K562 (cell line): ENCODE results near the gene IL15RA. TPM values are rescaled to one million over a fixed set of nuclear protein-coding genes. Genes with fewer than 3 reads are reported as not detected.

Experiments used
- ATAC-seq: fragments of 200-7000 bp; cut with Tn5 transposase; 3 replicates; pipeline ENCODE4 v1.9.1; 2020; ENCODE audit warnings: moderate library complexity
- BruUV-seq: library from RNA; stranded (reverse); fragments of 400-500 nt; replicated peaks from 2 replicates; lab custom pipeline; 2021; lab: Mats Ljungman, UMichigan
- CTCF ChIA-PET: fragments of 300-600 bp; formaldehyde crosslinking; extraction: SDS; loops from one replicate; lab custom pipeline; 2021; ENCODE audit warnings: low intra/inter-chr PET ratio; lab: Yijun Ruan, JAX
- POLR2A ChIA-PET: fragments of 300-600, 350-650 bp; sonication (Branson Sonifier 250); formaldehyde crosslinking; extraction: SDS; loops from one replicate; lab custom pipeline; 2021; ENCODE audit warnings: antibody characterized with exemption, inconsistent platforms; lab: Yijun Ruan, JAX
- DNase-seq, 4 experiments: peaks; one replicate each; pipeline versions ENCODE4 v3.0.0 to v3.0.0-alpha.2; 2011 to 2018; ENCODE audit warnings: low spot score in 3 of 4, mixed read lengths in 3 of 4; ENCODE audit errors: extremely low read depth in 1 of 4
- FAIRE-seq: peaks from 2 replicates; lab custom pipeline; 2011; peaks lifted over from hg19 to GRCh38; lab: Jason Lieb, UNC
- H2AFZ ChIP-seq: 2 replicates; pipeline ENCODE4 v1.6.0; 2011; ENCODE audit warnings: low read depth, low read length, control low read depth, inconsistent platforms
- H3K27ac ChIP-seq: fragments of 200-600 bp; 3 replicates; pipeline ENCODE4 v1.8.0; 2011; ENCODE audit warnings: low read depth, mild to moderate bottlenecking, control low read depth, inconsistent platforms, low read length, moderate library complexity, mixed read lengths; ENCODE audit errors: extremely low read depth
- H3K27me3 ChIP-seq, 2 experiments: fragments of 300-600 bp in 1 of 2; 2 replicates in 1 of 2; 3 replicates in 1 of 2; pipeline versions ENCODE4 v1.6.0 to v1.8.0; 2011; ENCODE audit warnings: inconsistent platforms in 2 of 2, low read length in 2 of 2, mild to moderate bottlenecking in 1 of 2, mixed read lengths in 1 of 2, moderate library complexity in 1 of 2; ENCODE audit not compliant: control insufficient read depth in 2 of 2, insufficient read depth in 2 of 2
- H3K36me3 ChIP-seq: fragments of 300-600 bp; 3 replicates; pipeline ENCODE4 v1.8.0; 2011; ENCODE audit warnings: mild to moderate bottlenecking, low read length, inconsistent platforms; ENCODE audit not compliant: control insufficient read depth, insufficient read depth
- H3K4me1 ChIP-seq, 2 experiments: fragments of 200-600 bp in 1 of 2; replicated peaks in 1 of 2; 2 replicates in 1 of 2; 3 replicates in 1 of 2; pipeline versions ENCODE4 v1.5.1 to v1.8.0; 2011; ENCODE audit warnings: inconsistent platforms in 2 of 2, low read length in 2 of 2, mild to moderate bottlenecking in 1 of 2, mixed read lengths in 1 of 2, moderate library complexity in 1 of 2; ENCODE audit not compliant: control insufficient read depth in 2 of 2, insufficient read depth in 2 of 2
- H3K4me2 ChIP-seq: 2 replicates; pipeline ENCODE4 v1.6.1; 2011; ENCODE audit warnings: low read length, control low read depth, inconsistent platforms, mixed read lengths; ENCODE audit not compliant: insufficient read depth
- H3K4me3 ChIP-seq: fragments of 200-600 bp; sonication (generic), shearing (Covaris generic); 2 replicates; pipeline ENCODE4 v1.5.1; 2016; ENCODE audit warnings: control low read depth, inconsistent platforms
- H3K79me2 ChIP-seq: fragments of 200-600 bp; 3 replicates; pipeline ENCODE4 v1.8.0; 2011; ENCODE audit warnings: low read length, inconsistent platforms; ENCODE audit not compliant: control insufficient read depth, insufficient read depth
- H3K9ac ChIP-seq, 2 experiments: 2 replicates each; pipeline versions ENCODE4 v1.6.0 to v1.6.1; 2011; ENCODE audit warnings: low read depth in 2 of 2, low read length in 2 of 2, control low read depth in 1 of 2, inconsistent platforms in 1 of 2, mild to moderate bottlenecking in 1 of 2, mixed read lengths in 1 of 2; ENCODE audit not compliant: insufficient read depth in 1 of 2
- H3K9me1 ChIP-seq: one replicate; pipeline ENCODE4 v1.6.0; 2011; ENCODE audit warnings: inconsistent platforms, mild to moderate bottlenecking, low read length, moderate library complexity; ENCODE audit not compliant: control insufficient read depth, insufficient read depth
- H3K9me3 ChIP-seq: replicated peaks from 2 replicates; pipeline ENCODE4 v1.5.1; 2011; ENCODE audit warnings: low read depth, low read length, inconsistent platforms; ENCODE audit not compliant: control insufficient read depth, insufficient read depth
- H4K20me1 ChIP-seq: replicated peaks from 2 replicates; pipeline ENCODE4 v1.6.1; 2011; ENCODE audit warnings: low read length, inconsistent platforms, mixed read lengths; ENCODE audit not compliant: control insufficient read depth, insufficient read depth
- BCOR ChIP-seq: fragments of 450-650 bp; IDR thresholded peaks from 2 replicates; pipeline ENCODE4 v1.6.1; 2016
- CHD2 ChIP-seq: IDR thresholded peaks from 2 replicates; pipeline ENCODE4 v1.6.1; 2011; ENCODE audit warnings: low read depth, low read length
- MYC ChIP-seq, 2 experiments: fragments of 250-450 bp in 1 of 2; sonication (Bioruptor Pico) in 1 of 2; IDR thresholded peaks; 2 replicates each; pipeline versions ENCODE4 v1.5.1 to v1.6.1; 2012 to 2021; ENCODE audit warnings: low read depth in 2 of 2, borderline replicate concordance in 1 of 2, improper control_type of control experiment in 1 of 2, low read length in 1 of 2, mild to moderate bottlenecking in 1 of 2, moderate library complexity in 1 of 2
- WGBS: fragments of 100-300 bp; shearing (Covaris generic); methylation state at CpG from one replicate; pipeline ENCODE4 v1.1.6; 2016; ENCODE audit warnings: low coverage, mixed read lengths; ENCODE audit not compliant: insufficient coverage; ENCODE audit errors: missing lambda C conversion rate; 5-methylcytosine and 5-hydroxymethylcytosine counted together
- in situ Hi-C: fragments of 300-500 bp; cut with MboI; formaldehyde crosslinking; loops from 4 replicates; pipeline ENCODE4 v1.15.0; 2018; ENCODE audit warnings: inconsistent platforms, mixed read lengths
- intact Hi-C: fragments of 100-400 bp; cut with micrococcal nuclease; formaldehyde crosslinking; loops from 2 replicates; pipeline ENCODE4 v1.14.2; 2022
- polyA plus RNA-seq, 8 experiments: library from polyadenylated mRNA; depleted of rRNA in 4 of 8; stranded (reverse) in 5 of 8; unstranded in 3 of 8; fragments of >200 nt; fragmentation: Nextera tagmentation in 2 of 8; fragmentation: Illumina TruSeq in 1 of 8; extraction: Ambion mirVana in 2 of 8; extraction: Trizol in 1 of 8; gene quantifications; 2 replicates each; pipeline versions ENCODE4 v1.2.1 to v1.2.3, GENCODE V29; 2011 to 2014; ENCODE audit warnings: inconsistent platforms in 1 of 8, missing spikeins in 1 of 8
- total RNA-seq, 7 experiments: library from RNA; depleted of rRNA in 6 of 7; stranded (reverse); fragments of >200 nt in 6 of 7; fragmentation: Illumina TruSeq in 2 of 7; extraction: Trizol in 2 of 7; gene quantifications; 2 replicates each; pipeline versions ENCODE4 v1.2.1 to v1.2.3, GENCODE V29; 2011 to 2021; ENCODE audit warnings: low replicate concordance in 1 of 7
- TF ChIP-seq, protein P1 (sequence below): sonication (generic); formaldehyde crosslinking; IDR thresholded peaks from 2 replicates; pipeline ENCODE4 v1.8.1; 2023; ENCODE audit warnings: mild to moderate bottlenecking, missing genetic modification reagents
- TF ChIP-seq, protein P2 (sequence below): IDR thresholded peaks from 2 replicates; pipeline ENCODE4 v1.6.1; 2016; ENCODE audit warnings: missing genetic modification characterization, missing compliant biosample characterization

The IL15RA gene
- total and polyA plus RNA-seq, 9 of the 15 experiments (the other 6 are each of a cell fraction or from before 2014, with no cell fraction given) = 1.2 to 11.7 (median 8.0) TPM

DNA sequence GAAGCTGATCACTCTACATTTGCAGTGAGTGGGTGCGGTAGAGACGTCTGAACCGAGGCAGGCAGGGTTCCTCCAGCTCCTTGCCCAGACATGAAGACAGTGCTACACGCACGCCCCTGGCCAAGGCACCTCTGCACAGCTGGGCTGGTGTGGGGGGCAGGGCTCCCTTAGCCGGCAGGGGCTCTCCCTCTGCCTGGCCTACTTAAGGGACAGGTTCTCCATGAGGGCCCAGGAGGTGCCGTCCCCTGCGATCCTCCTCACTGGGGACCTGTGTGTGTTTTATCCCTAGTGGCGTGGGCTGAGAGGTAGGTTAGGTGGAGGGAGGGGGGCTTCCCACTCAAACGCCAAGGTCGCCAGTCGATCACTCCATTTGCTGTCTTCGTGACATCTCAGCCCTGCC lies 35.3 kb downstream of the IL15RA start:
- TF ChIP-seq BCOR = no peak
- no peak for TF ChIP-seq CHD2
- TF ChIP-seq MYC (IDR thresholded peaks at IDR 0.05; ENCODE audit: low read depth, low read length) = no peak
- no peak for TF ChIP-seq MYC (CRISPR knock-in tag; IDR thresholded peaks at IDR 0.05; ENCODE audit: borderline replicate concordance, low read depth)
- TF ChIP-seq, protein P1, sequence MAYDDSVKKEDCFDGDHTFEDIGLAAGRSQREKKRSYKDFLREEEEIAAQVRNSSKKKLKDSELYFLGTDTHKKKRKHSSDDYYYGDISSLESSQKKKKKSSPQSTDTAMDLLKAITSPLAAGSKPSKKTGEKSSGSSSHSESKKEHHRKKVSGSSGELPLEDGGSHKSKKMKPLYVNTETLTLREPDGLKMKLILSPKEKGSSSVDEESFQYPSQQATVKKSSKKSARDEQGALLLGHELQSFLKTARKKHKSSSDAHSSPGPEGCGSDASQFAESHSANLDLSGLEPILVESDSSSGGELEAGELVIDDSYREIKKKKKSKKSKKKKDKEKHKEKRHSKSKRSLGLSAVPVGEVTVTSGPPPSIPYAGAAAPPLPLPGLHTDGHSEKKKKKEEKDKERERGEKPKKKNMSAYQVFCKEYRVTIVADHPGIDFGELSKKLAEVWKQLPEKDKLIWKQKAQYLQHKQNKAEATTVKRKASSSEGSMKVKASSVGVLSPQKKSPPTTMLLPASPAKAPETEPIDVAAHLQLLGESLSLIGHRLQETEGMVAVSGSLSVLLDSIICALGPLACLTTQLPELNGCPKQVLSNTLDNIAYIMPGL (CRISPR knock-in tag) = no peak
- TF ChIP-seq, protein P2, sequence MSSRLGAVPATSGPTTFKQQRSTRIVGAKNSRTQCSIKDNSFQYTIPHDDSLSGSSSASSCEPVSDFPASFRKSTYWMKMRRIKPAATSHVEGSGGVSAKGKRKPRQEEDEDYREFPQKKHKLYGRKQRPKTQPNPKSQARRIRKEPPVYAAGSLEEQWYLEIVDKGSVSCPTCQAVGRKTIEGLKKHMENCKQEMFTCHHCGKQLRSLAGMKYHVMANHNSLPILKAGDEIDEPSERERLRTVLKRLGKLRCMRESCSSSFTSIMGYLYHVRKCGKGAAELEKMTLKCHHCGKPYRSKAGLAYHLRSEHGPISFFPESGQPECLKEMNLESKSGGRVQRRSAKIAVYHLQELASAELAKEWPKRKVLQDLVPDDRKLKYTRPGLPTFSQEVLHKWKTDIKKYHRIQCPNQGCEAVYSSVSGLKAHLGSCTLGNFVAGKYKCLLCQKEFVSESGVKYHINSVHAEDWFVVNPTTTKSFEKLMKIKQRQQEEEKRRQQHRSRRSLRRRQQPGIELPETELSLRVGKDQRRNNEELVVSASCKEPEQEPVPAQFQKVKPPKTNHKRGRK (tag) = no peak
- H3K9me1 ChIP-seq = no peaks in the 10 kb centered on the region
- WGBS = 77% methylated on average over 10 of the region's 13 CpGs
- intact Hi-C loops (no loop called here), in situ Hi-C loops (loop anchor here (25.0 kb wide), 1 partner anchor 445 kb away; no protein-coding TSS in a partner anchor)
- ATAC-seq = peak; percentile 8; the same call in 1 of the 3 replicates
- peaks cover 17 to 40% of the 10 kb centered on the region in 2 experiments; a peak in 4 of 5 replicates for H3K4me1 ChIP-seq
- ChIA-PET POLR2A (interaction anchor here (0.6 to 0.7 kb wide), 2 partner anchors 29 to 99 kb away, joined by 3 read pairs; no protein-coding TSS in a partner anchor), CTCF (no interaction called here)
- H4K20me1 ChIP-seq = no peaks in the 10 kb centered on the region
- no peak overlapping the region; the same call in 2 of the 3 replicates for H3K27ac ChIP-seq
- peaks cover 19% of the 10 kb centered on the region; the same call in 2 of the 3 replicates for H3K36me3 ChIP-seq
- no peak for DNase-seq
- H3K27me3 ChIP-seq = no peaks in the 10 kb centered on the region
- peak overlapping the region; percentile 74; the same call in 1 of the 2 replicates for H2AFZ ChIP-seq
- no TSS peak for BruUV-seq
- no peak for FAIRE-seq
- no peaks in the 10 kb centered on the region for H3K79me2 ChIP-seq
- 0 out of 2 replicates have a peak overlapping the region, but pooled peaks have one; percentile 75 for H3K4me2 ChIP-seq
- H3K4me3 ChIP-seq = no peak overlapping the region
- peak overlapping the region in 1 of 2 experiments; percentile 36; a peak in 2 of 4 replicates for H3K9ac ChIP-seq
- H3K9me3 ChIP-seq = no peaks in the 10 kb centered on the region
